ENCODE measurements around the gene PLCB3. TPM values are rescaled to one million over a fixed set of nuclear protein-coding genes. Genes with fewer than 3 reads are reported as not detected.
A peak's percentile ranks its signal among the peaks of the same experiment; 100 is the strongest.

PLCB3 gene
- total RNA-seq, 1 donor from 2014 or later = 8.1 TPM

- no peak overlapping the region for H3K27ac Mint-ChIP-seq
- H3K27me3 Mint-ChIP-seq = peaks cover 46% of the 10 kb centered on the region
- ATAC-seq (ENCODE audit: low read depth) (no peak), DNase-seq (peak; percentile 31)
- H3K4me1 Mint-ChIP-seq = peaks cover 26% of the 10 kb centered on the region
- no peaks in the 10 kb centered on the region for H3K9me3 Mint-ChIP-seq
- H3K36me3 Mint-ChIP-seq (ENCODE audit: low read depth) = no peaks in the 10 kb centered on the region
- CTCF ChIA-PET = no interaction called here
- H3K4me3 Mint-ChIP-seq = peak overlapping the region; percentile 53
- intact Hi-C loops (cut with micrococcal nuclease) = no loop called here
- POLR2A ChIA-PET = interaction anchor here (0.6 to 0.7 kb wide), 5 partner anchors 73 to 1277 kb away, joined by 3 to 13 read pairs (median 4); partner anchors contain the start of gene FERMT3
- no peak for TF ChIP-seq CTCF (IDR thresholded peaks at IDR 0.05)
Measured at GRCh38 chr11:64298966-64299846, 47.9 kb downstream of the PLCB3 start.

- Mint-ChIP-seq H3K4me3 (peak within 1 kb of the TSS; percentile 76), H3K27ac (peak within 1 kb of the TSS; percentile 66), H3K36me3 (ENCODE audit: low read depth) (no peaks in the 10 kb centered on the region), H3K4me1 (peaks cover 28% of the 10 kb centered on the region), H3K9me3 (no peaks in the 10 kb centered on the region), H3K27me3 (peaks cover 41% of the 10 kb centered on the region)
- ChIA-PET CTCF (interaction anchor here (0.7 to 5.7 kb wide), 12 partner anchors 8 to 149 kb away, joined by 3 to 147 read pairs (median 5); partner anchors contain the start of genes BAD, FERMT3, FKBP2 and GPR137), POLR2A (interaction anchor here (0.6 to 2.1 kb wide), 8 partner anchors 16 to 1662 kb away, joined by 3 to 12 read pairs (median 6); partner anchors contain the start of genes FERMT3 and STIP1)
- intact Hi-C loops (cut with micrococcal nuclease) = loop anchor here (5.0 kb wide), 1 partner anchor 533 kb away; the partner anchor contains the start of gene ZFTA
- no peak for DNase-seq
- no peak for ATAC-seq (ENCODE audit: low read depth)
- TF ChIP-seq CTCF (IDR thresholded peaks at IDR 0.05) = no peak
Measured at GRCh38 chr11:64299847-64300648, 48.7 kb downstream of the PLCB3 start, which contains the start of gene CATSPERZ. Gene CATSPERZ, plus strand, starts transcription at chr11:64300358. Its CDS starts 53 bp downstream, at chr11:64300411.

GRCh38 chr11:64303109-64304031, 52.0 kb downstream of the PLCB3 start:
- intact Hi-C loops (cut with micrococcal nuclease) = loop anchor here (1.0 to 5.0 kb wide), 5 partner anchors 99 to 536 kb away; partner anchors contain the start of genes MARK2 and ZFTA
- Mint-ChIP-seq H3K4me1 (peaks cover 38% of the 10 kb centered on the region), H3K27ac (no peak overlapping the region), H3K9me3 (no peaks in the 10 kb centered on the region), H3K27me3 (peaks cover 12% of the 10 kb centered on the region), H3K36me3 (ENCODE audit: low read depth) (peaks cover 11% of the 10 kb centered on the region), H3K4me3 (no peak overlapping the region)
- ChIA-PET POLR2A (interaction anchor here (0.6 to 3.3 kb wide), 15 partner anchors 14 to 1009 kb away, joined by 3 to 62 read pairs (median 10); partner anchors contain the start of genes BAD, CCDC88B, FERMT3 and FKBP2), CTCF (interaction anchor here (1.2 to 5.7 kb wide), 15 partner anchors 12 to 466 kb away, joined by 3 to 147 read pairs (median 6); partner anchors contain the start of genes BAD, CCDC88B, FERMT3 and KCNK4)
- TF ChIP-seq CTCF (IDR thresholded peaks at IDR 0.05) = no peak
- ATAC-seq (ENCODE audit: low read depth) (no peak), DNase-seq (no peak)

- intact Hi-C loops (cut with micrococcal nuclease) = loop anchor here (1.0 to 5.0 kb wide), 5 partner anchors 100 to 537 kb away; partner anchors contain the start of genes MARK2 and ZFTA
- Mint-ChIP-seq H3K27ac (peak overlapping the region; percentile 89), H3K36me3 (ENCODE audit: low read depth) (peaks cover 11% of the 10 kb centered on the region), H3K4me1 (peaks cover 37% of the 10 kb centered on the region), H3K27me3 (peaks cover 11% of the 10 kb centered on the region), H3K9me3 (no peaks in the 10 kb centered on the region), H3K4me3 (peak overlapping the region; percentile 87)
- no peak for TF ChIP-seq CTCF (IDR thresholded peaks at IDR 0.05)
- ATAC-seq (ENCODE audit: low read depth) (no peak), DNase-seq (no peak)
- ChIA-PET CTCF (interaction anchor here (1.3 to 5.7 kb wide), 13 partner anchors 14 to 98 kb away, joined by 3 to 147 read pairs (median 10); partner anchors contain the start of genes BAD, CCDC88B, FERMT3 and PLCB3), POLR2A (interaction anchor here (0.6 to 3.3 kb wide), 17 partner anchors 13 to 1462 kb away, joined by 3 to 62 read pairs (median 7); partner anchors contain the start of genes BAD, CCDC88B, FERMT3 and FKBP2)
Measured at GRCh38 chr11:64304032-64304315, 52.6 kb downstream of the PLCB3 start.
